Central memory CD8-positive, alpha-beta T cell (primary cell): ENCODE measurements around the gene ETV6.

ENCODE experiments used
- ATAC-seq: fragments of 150-1000 bp; cut with Tn5 transposase; replicated peaks from 2 replicates; pipeline ENCODE4 v1.10.0; 2022; ENCODE audit warnings: mild to moderate bottlenecking, moderate FRiP score, moderate number of reproducible peaks; ENCODE audit not compliant: poor library complexity, severe bottlenecking; ENCODE audit errors: extremely low read depth
- DNase-seq, 2 donors: peaks; one replicate each; pipeline ENCODE4 v3.0.0; 2021; ENCODE audit warnings: low spot score in 2 of 2
- H3K27ac Mint-ChIP-seq: one replicate; pipeline ENCODE4 v1.8.0; 2022; ENCODE audit warnings: low read depth, mild to moderate bottlenecking, moderate library complexity, mixed read lengths
- H3K27me3 Mint-ChIP-seq: one replicate; pipeline ENCODE4 v1.8.0; 2022; ENCODE audit warnings: mixed read lengths
- H3K36me3 Mint-ChIP-seq: one replicate; pipeline ENCODE4 v1.8.0; 2022; ENCODE audit warnings: mild to moderate bottlenecking, moderate library complexity, mixed read lengths; ENCODE audit not compliant: insufficient read depth
- H3K4me1 Mint-ChIP-seq: one replicate; pipeline ENCODE4 v1.8.0; 2022; ENCODE audit warnings: mixed read lengths
- H3K4me3 Mint-ChIP-seq: one replicate; pipeline ENCODE4 v1.8.0; 2022; ENCODE audit warnings: mild to moderate bottlenecking, moderate library complexity, mixed read lengths
- H3K9me3 Mint-ChIP-seq: one replicate; pipeline ENCODE4 v1.8.0; 2022; ENCODE audit warnings: mixed read lengths

The ETV6 gene

DNA sequence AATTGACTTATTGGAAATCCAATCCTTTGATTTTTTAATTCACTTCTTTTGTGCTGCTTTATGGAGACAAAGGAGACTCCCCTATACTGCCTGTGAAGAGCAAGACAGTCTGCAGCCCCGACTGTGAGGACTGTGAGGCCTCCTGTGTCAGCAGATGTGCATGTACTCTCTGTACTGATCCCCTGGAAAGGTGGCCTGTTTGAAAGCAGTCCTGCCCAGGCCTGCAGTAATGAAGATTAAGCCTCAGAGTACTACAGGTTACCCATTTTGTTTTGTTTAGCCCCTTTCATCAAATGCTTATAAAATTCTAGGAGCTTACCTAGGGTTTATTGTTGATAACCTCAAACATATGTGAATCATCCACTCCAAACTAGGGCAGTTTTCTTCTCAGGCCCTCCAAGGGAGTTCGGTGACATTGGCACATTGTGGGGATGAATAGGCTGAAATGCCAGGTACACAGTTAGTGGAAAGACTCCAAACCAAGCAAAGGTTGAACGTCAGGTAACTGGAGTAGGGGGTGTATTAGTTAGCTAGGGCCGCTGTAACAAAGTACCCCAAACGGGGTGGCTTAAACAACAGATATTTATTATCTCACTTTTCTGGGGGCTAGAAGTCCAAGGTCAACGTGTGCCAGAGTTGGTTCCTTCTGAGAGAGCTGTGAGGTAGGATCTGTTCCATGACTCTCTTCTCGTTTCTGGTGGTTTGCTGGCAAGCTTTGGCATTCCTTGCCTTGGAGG is 212.6 kb downstream of the ETV6 start:
- Mint-ChIP-seq H3K9me3 (peaks cover 7% of the 10 kb centered on the region), H3K4me3 (no peak overlapping the region), H3K4me1 (no peaks in the 10 kb centered on the region), H3K27ac (peak overlapping the region; percentile 51), H3K36me3 (peaks cover 12% of the 10 kb centered on the region), H3K27me3 (no peaks in the 10 kb centered on the region)
- no peak for DNase-seq
- ATAC-seq = no peak

GRCh38 chr12:11862798-11863197 is 213.3 kb downstream of the ETV6 start:
- no peak overlapping the region for H3K4me3 Mint-ChIP-seq
- ATAC-seq (no peak), DNase-seq (no peak)
- H3K4me1 Mint-ChIP-seq = no peaks in the 10 kb centered on the region
- H3K9me3 Mint-ChIP-seq = peaks cover 7% of the 10 kb centered on the region
- no peaks in the 10 kb centered on the region for H3K27me3 Mint-ChIP-seq
- peaks cover 8% of the 10 kb centered on the region for H3K36me3 Mint-ChIP-seq
- H3K27ac Mint-ChIP-seq = no peak overlapping the region

DNA sequence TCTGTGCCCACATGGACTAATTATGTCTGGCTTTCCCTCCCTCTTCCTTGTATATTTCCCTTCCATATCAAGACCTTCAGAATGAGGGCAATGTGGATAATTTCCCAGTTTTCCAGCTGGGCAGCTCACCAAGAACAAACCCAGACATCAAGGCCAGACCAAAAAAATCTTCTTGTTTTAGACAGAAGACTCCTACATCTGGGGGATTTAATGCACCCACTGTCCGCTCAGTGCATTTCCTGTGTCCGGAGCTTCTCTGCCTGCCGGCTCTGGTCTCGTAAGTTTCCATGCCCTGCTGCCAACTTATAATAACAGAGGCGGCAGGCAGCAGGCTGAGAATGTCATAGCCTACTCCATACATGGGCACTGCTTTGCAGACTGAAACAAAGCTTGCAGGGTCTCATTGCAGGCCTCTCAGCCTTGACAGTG is 214.0 kb downstream of the ETV6 start:
- DNase-seq = no peak
- Mint-ChIP-seq H3K27me3 (no peaks in the 10 kb centered on the region), H3K27ac (no peak overlapping the region), H3K4me1 (no peaks in the 10 kb centered on the region), H3K36me3 (peaks cover 10% of the 10 kb centered on the region), H3K4me3 (no peak overlapping the region), H3K9me3 (peaks cover 7% of the 10 kb centered on the region)
- ATAC-seq = no peak

DNA sequence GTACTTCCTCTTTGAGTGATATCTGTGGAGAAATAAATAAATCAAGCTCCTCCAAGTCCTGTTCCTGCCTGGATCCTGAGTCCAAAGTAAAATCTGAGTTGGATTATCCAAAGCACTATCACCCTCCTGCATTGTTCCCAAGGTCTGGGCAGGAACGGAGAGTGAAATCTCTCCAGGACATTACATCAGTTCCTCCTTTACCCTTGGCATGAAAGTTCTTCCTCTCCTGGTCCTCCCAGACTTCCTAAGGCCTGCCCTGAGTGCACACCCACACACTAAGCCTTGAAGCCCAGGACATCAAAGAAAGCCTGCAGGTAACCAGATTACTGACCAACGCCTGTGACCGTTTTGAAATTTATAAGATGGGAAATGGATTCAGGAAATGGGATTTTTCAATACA is 214.5 kb downstream of the ETV6 start:
- Mint-ChIP-seq H3K36me3 (peaks cover 8% of the 10 kb centered on the region), H3K4me3 (no peak overlapping the region), H3K27me3 (no peaks in the 10 kb centered on the region), H3K4me1 (no peaks in the 10 kb centered on the region), H3K27ac (no peak overlapping the region), H3K9me3 (peaks cover 7% of the 10 kb centered on the region)
- no peak for DNase-seq
- no peak for ATAC-seq

DNA sequence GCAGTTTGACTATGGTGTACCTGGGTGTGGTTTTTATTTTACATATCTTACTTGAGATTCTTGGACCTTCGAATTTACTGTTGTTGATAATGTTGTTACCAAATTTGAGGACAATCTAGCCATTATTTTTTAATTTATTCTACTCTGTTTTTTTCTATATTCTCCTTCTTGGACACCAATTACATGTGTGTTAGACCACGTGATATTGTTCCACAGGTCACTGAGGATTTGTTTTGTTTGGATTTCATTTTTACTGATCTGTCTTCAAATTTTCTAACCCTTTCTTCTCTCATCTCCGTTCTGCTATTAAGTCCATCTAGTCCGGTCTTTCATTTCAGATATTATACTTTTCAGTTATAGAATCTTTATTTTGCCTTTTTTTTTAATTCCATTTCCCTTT is 216.3 kb downstream of the ETV6 start:
- Mint-ChIP-seq H3K27ac (no peak overlapping the region), H3K27me3 (no peaks in the 10 kb centered on the region), H3K4me1 (no peaks in the 10 kb centered on the region), H3K9me3 (peaks cover 7% of the 10 kb centered on the region), H3K4me3 (no peak overlapping the region), H3K36me3 (peaks cover 13% of the 10 kb centered on the region)
- ATAC-seq = no peak
- no peak for DNase-seq

GRCh38 chr12:11868027-11868426 is 218.6 kb downstream of the ETV6 start:
- ATAC-seq (no peak), DNase-seq (no peak)
- peaks cover 16% of the 10 kb centered on the region for H3K36me3 Mint-ChIP-seq

DNA sequence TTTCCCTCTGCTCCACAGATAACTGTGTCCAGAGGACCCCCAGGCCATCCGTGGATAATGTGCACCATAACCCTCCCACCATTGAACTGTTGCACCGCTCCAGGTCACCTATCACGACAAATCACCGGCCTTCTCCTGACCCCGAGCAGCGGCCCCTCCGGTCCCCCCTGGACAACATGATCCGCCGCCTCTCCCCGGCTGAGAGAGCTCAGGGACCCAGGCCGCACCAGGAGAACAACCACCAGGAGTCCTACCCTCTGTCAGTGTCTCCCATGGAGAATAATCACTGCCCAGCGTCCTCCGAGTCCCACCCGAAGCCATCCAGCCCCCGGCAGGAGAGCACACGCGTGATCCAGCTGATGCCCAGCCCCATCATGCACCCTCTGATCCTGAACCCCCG is 219.9 kb downstream of the ETV6 start:
- Mint-ChIP-seq H3K36me3 (peaks cover 14% of the 10 kb centered on the region), H3K27me3 (no peaks in the 10 kb centered on the region), H3K27ac (peak overlapping the region; percentile 22), H3K9me3 (peaks cover 7% of the 10 kb centered on the region), H3K4me1 (peaks cover 8% of the 10 kb centered on the region), H3K4me3 (no peak overlapping the region)
- ATAC-seq = no peak
- no peak for DNase-seq

More at GRCh38 chr12:11868027-11868426, 218.6 kb downstream of the ETV6 start:
- peaks cover 8% of the 10 kb centered on the region for H3K4me1 Mint-ChIP-seq
- no peaks in the 10 kb centered on the region for H3K27me3 Mint-ChIP-seq
- H3K9me3 Mint-ChIP-seq = peaks cover 7% of the 10 kb centered on the region
- no peak overlapping the region for H3K27ac Mint-ChIP-seq
- no peak overlapping the region for H3K4me3 Mint-ChIP-seq

DNA sequence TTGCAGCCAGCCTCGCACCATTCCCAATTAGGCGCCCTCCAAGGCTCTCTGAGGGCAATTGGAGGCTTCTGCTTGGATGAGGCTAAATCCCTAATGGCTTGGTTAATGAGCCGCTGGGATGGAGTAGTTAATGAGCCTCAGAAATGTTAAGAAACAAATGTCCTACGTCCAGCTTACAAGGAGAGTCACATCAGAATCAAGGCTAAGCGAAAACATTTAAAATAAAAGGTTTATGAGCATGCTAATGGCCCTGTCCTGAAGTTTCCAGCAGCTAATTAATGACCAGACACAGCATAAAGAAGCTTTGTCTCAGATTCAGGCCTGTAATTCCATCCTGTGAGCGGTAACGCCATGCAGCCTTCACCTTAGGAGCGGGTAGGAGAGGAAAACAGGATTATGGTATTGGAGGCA is 220.6 kb downstream of the ETV6 start:
- ATAC-seq (no peak), DNase-seq (no peak)
- Mint-ChIP-seq H3K4me1 (peaks cover 11% of the 10 kb centered on the region), H3K9me3 (peaks cover 7% of the 10 kb centered on the region), H3K4me3 (no peak overlapping the region), H3K36me3 (peaks cover 14% of the 10 kb centered on the region), H3K27ac (no peak overlapping the region), H3K27me3 (no peaks in the 10 kb centered on the region)

DNA sequence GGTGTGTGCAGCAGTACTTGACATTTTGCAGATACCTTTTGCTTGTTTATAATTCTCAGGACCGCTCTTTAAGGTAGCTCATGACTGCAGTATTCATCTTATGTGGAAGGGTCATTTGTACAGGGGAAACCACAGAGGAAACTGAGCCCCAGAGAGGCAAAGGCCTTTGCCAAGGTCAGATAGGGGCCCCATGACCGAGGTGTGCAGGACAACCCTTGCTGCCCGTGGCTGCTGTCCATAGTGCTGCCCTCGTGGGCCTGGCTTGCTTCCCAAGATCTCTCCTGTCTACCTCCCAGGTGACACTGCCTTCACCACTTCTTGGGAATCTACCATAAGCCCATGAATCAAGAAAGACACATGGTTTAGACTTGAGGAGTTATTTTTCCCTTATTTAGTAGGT is 222.6 kb downstream of the ETV6 start:
- Mint-ChIP-seq H3K27ac (no peak overlapping the region), H3K9me3 (no peaks in the 10 kb centered on the region), H3K4me3 (no peak overlapping the region), H3K27me3 (no peaks in the 10 kb centered on the region), H3K36me3 (peaks cover 14% of the 10 kb centered on the region), H3K4me1 (peaks cover 31% of the 10 kb centered on the region)
- ATAC-seq (no peak), DNase-seq (no peak)

- Mint-ChIP-seq H3K36me3 (peaks cover 8% of the 10 kb centered on the region), H3K4me3 (no peak overlapping the region), H3K9me3 (no peaks in the 10 kb centered on the region), H3K27ac (no peak overlapping the region), H3K4me1 (peaks cover 35% of the 10 kb centered on the region), H3K27me3 (no peaks in the 10 kb centered on the region)
- ATAC-seq = no peak
- DNase-seq = no peak
These were observed 226.0 kb downstream of the ETV6 start for GRCh38 chr12:11875414-11875935.

- DNase-seq = no peak
- no peaks in the 10 kb centered on the region for H3K27me3 Mint-ChIP-seq
- H3K4me3 Mint-ChIP-seq = no peak overlapping the region
- H3K4me1 Mint-ChIP-seq = peaks cover 35% of the 10 kb centered on the region
- no peaks in the 10 kb centered on the region for H3K9me3 Mint-ChIP-seq
- H3K36me3 Mint-ChIP-seq = no peaks in the 10 kb centered on the region
- no peak for ATAC-seq
- H3K27ac Mint-ChIP-seq = peak overlapping the region; percentile 19
These were observed 226.8 kb downstream of the ETV6 start for GRCh38 chr12:11876307-11876706.

GRCh38 chr12:11877102-11877826 is 227.8 kb downstream of the ETV6 start:
- no peak for ATAC-seq
- Mint-ChIP-seq H3K4me3 (no peak overlapping the region), H3K4me1 (peaks cover 27% of the 10 kb centered on the region), H3K27me3 (no peaks in the 10 kb centered on the region), H3K27ac (peak overlapping the region; percentile 19), H3K9me3 (no peaks in the 10 kb centered on the region), H3K36me3 (no peaks in the 10 kb centered on the region)
- DNase-seq = no peak
